Activated CD8-positive, alpha-beta T cell treated with anti-CD3 and anti-CD28 coated beads, Interleukin-2, amount 10 ng/mL, durations not matched to agents 7 days and 5 days (primary cell): Measurements from ENCODE around the gene TRIM6. TPM values are rescaled to one million over a fixed set of nuclear protein-coding genes. Genes with fewer than 3 reads are reported as not detected.
A peak's percentile ranks its signal among the peaks of the same experiment; 100 is the strongest.

ENCODE experiments used
- ATAC-seq: fragments of 150-1000 bp; cut with Tn5 transposase; one replicate; pipeline ENCODE4 v1.10.0; 2021; ENCODE audit warnings: moderate library complexity
- CTCF ChIA-PET: fragments of 350-600 bp; sonication (Branson Sonifier 250); formaldehyde crosslinking; loops from one replicate; lab custom pipeline; 2021; ENCODE audit warnings: antibody characterized with exemption; lab: Charles Lee
- POLR2A ChIA-PET: fragments of 350-600 bp; sonication (Branson Sonifier 250); formaldehyde crosslinking; loops from one replicate; lab custom pipeline; 2021; ENCODE audit warnings: antibody characterized with exemption; lab: Charles Lee
- DNase-seq: peaks from one replicate; pipeline ENCODE4 v3.0.0-alpha.2; 2020
- H3K27ac Mint-ChIP-seq: one replicate; pipeline ENCODE4 v1.8.0; 2021; ENCODE audit warnings: mild to moderate bottlenecking, mixed read lengths
- H3K27me3 Mint-ChIP-seq: one replicate; pipeline ENCODE4 v1.8.0; 2021; ENCODE audit warnings: low read depth, mixed read lengths
- H3K36me3 Mint-ChIP-seq: one replicate; pipeline ENCODE4 v1.8.0; 2021; ENCODE audit warnings: low read depth, mixed read lengths
- H3K4me1 Mint-ChIP-seq: one replicate; pipeline ENCODE4 v1.8.0; 2021; ENCODE audit warnings: low read depth, mixed read lengths
- H3K4me3 Mint-ChIP-seq: one replicate; pipeline ENCODE4 v1.8.0; 2021; ENCODE audit warnings: mild to moderate bottlenecking, mixed read lengths
- H3K9me3 Mint-ChIP-seq: one replicate; pipeline ENCODE4 v1.8.0; 2022; ENCODE audit warnings: mixed read lengths; ENCODE audit not compliant: insufficient read depth
- total RNA-seq, 2 experiments: library from RNA; stranded (reverse); gene quantifications; one replicate each; pipeline ENCODE4 v1.2.3, GENCODE V29; 2021

TRIM6 gene
- total RNA-seq, 2 experiments from 2014 or later, result 0.47 to 0.58 TPM

DNA sequence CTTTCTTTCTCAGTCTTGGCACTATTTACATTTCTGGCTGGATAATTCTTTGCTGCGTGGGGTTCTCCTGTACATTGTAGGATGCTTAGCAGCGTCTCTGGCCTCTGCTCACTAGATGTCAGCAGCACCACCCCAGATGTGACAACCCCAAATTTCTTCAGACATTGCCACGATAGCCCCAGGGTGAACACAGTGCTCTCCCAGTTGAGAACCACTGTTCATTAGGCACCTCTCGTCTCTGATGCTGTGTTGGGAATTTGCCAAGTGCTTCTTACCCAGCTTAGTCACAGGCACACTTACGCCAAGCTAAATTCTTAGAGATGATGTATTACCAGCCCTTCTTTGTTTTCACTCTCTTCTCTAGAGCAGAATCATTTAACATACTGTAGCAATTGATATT lies 9.4 kb downstream of the TRIM6 start:
- no peak overlapping the region for H3K27ac Mint-ChIP-seq
- ChIA-PET POLR2A (no interaction called here), CTCF (no interaction called here)

DNA sequence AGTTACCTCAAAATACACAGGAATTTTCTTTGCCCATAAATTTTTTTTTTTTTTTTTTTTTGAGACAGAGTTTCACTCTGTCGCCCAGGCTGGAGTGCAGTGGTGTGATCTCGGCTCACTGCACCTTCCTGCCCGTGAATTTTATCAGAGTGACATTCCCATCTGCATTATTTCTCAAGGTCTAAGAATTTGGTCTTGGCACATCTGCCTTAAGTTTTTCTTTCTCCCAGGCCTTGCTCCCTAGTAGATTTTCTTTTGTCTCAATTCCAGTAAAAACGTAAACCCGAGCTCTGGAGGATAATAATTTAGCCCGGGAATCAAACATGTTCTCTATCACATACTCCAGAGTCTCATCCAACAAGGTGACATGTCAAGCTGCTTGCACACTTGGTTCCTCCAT lies 12.4 kb downstream of the TRIM6 start:
- POLR2A ChIA-PET, result no interaction called here
- no peak for ATAC-seq
- CTCF ChIA-PET, result no interaction called here

More for the DNA sequence above, 9.4 kb downstream of the TRIM6 start:
- H3K27me3 Mint-ChIP-seq, result no peaks in the 10 kb centered on the region
- ATAC-seq, result no peak
- H3K4me3 Mint-ChIP-seq, result no peak overlapping the region
- no peak for DNase-seq
- H3K9me3 Mint-ChIP-seq, result no peaks in the 10 kb centered on the region
- H3K4me1 Mint-ChIP-seq, result peaks cover 5% of the 10 kb centered on the region
- H3K36me3 Mint-ChIP-seq, result no peaks in the 10 kb centered on the region

DNA sequence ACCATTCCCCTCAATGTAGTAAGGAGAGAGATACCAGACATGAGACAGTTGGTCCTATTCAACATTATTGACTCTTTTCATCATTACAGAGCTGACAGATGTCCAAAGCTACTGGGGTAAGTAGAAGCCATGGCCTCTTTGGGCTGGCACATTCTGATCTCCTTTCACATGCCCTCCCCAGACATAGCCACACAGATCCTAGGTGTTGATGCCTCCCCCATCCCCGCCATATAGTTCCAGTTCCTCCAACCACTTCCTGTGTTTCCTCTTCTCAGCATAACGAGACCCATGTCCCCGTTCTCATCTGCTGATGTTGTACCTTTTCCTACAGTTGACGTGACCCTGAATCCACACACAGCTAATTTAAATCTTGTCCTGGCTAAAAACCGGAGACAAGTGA lies 14.0 kb downstream of the TRIM6 start:
- POLR2A ChIA-PET, result no interaction called here
- DNase-seq, result no peak

More for the DNA sequence above, 12.4 kb downstream of the TRIM6 start:
- no peaks in the 10 kb centered on the region for H3K36me3 Mint-ChIP-seq
- H3K4me3 Mint-ChIP-seq, result no peak overlapping the region
- H3K9me3 Mint-ChIP-seq, result no peaks in the 10 kb centered on the region
- peaks cover 8% of the 10 kb centered on the region for H3K4me1 Mint-ChIP-seq
- no peaks in the 10 kb centered on the region for H3K27me3 Mint-ChIP-seq
- DNase-seq, result no peak
- no peak overlapping the region for H3K27ac Mint-ChIP-seq

DNA sequence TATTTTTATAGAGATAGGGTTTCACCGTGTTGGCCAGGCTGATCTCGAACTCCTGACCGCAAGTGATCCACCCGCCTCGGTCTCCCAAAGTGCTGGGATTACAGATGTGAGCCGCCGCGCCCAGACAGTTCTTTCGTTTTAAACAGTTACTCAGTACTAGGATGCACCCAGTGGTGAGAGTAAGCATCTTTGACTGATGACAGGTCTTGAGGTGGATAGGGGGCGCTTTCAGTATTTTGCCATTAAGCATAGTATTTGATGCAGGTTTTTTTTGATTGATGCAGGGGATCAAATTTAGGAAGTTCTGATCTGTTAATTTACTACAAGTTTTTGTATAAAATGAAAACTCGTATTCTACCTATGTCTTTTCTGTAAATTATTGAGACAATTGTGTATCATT lies 15.2 kb downstream of the TRIM6 start:
- Mint-ChIP-seq H3K36me3 (no peaks in the 10 kb centered on the region), H3K9me3 (no peaks in the 10 kb centered on the region), H3K27ac (no peak overlapping the region), H3K4me3 (no peak overlapping the region), H3K27me3 (no peaks in the 10 kb centered on the region), H3K4me1 (peaks cover 8% of the 10 kb centered on the region)
- ATAC-seq, result peak; percentile 53
- ChIA-PET POLR2A (no interaction called here), CTCF (interaction anchor here (3.3 kb wide), 1 partner anchor 11 kb away, joined by 14 read pairs; no protein-coding TSS in a partner anchor)
- no peak for DNase-seq

More for the DNA sequence above, 14.0 kb downstream of the TRIM6 start:
- H3K27ac Mint-ChIP-seq, result no peak overlapping the region
- H3K4me1 Mint-ChIP-seq, result peaks cover 8% of the 10 kb centered on the region
- ATAC-seq, result no peak
- H3K4me3 Mint-ChIP-seq, result no peak overlapping the region
- no peaks in the 10 kb centered on the region for H3K27me3 Mint-ChIP-seq
- H3K9me3 Mint-ChIP-seq, result no peaks in the 10 kb centered on the region
- CTCF ChIA-PET, result interaction anchor here (0.9 kb wide), 1 partner anchor 10 kb away, joined by 3 read pairs; no protein-coding TSS in a partner anchor
- H3K36me3 Mint-ChIP-seq, result no peaks in the 10 kb centered on the region

DNA sequence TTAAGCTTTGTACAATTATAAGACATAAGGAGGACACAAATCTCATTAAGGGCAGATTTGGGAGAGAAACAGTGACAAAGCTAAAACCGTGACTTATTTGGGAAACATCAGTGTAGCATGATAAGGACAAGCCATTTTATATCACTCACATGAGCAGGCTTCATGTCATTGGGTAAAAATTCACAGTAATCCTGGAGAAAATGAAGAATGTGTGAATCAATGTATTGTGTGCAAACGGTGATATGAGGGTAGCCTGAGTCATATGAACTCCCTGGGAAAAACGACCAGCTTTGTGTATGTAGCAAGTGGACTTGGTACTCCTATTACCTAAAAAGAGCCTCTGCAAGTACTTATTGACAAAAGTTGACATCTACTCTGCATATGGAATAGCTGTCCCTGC lies 22.4 kb downstream of the TRIM6 start:
- Mint-ChIP-seq H3K4me3 (no peak overlapping the region), H3K4me1 (peaks cover 8% of the 10 kb centered on the region), H3K36me3 (peaks cover 8% of the 10 kb centered on the region), H3K9me3 (no peaks in the 10 kb centered on the region), H3K27me3 (no peaks in the 10 kb centered on the region), H3K27ac (no peak overlapping the region)
- POLR2A ChIA-PET, result no interaction called here
- no peak for ATAC-seq
- CTCF ChIA-PET, result interaction anchor here (0.9 kb wide), 1 partner anchor 19 kb away, joined by 3 read pairs; no protein-coding TSS in a partner anchor
- no peak for DNase-seq

DNA sequence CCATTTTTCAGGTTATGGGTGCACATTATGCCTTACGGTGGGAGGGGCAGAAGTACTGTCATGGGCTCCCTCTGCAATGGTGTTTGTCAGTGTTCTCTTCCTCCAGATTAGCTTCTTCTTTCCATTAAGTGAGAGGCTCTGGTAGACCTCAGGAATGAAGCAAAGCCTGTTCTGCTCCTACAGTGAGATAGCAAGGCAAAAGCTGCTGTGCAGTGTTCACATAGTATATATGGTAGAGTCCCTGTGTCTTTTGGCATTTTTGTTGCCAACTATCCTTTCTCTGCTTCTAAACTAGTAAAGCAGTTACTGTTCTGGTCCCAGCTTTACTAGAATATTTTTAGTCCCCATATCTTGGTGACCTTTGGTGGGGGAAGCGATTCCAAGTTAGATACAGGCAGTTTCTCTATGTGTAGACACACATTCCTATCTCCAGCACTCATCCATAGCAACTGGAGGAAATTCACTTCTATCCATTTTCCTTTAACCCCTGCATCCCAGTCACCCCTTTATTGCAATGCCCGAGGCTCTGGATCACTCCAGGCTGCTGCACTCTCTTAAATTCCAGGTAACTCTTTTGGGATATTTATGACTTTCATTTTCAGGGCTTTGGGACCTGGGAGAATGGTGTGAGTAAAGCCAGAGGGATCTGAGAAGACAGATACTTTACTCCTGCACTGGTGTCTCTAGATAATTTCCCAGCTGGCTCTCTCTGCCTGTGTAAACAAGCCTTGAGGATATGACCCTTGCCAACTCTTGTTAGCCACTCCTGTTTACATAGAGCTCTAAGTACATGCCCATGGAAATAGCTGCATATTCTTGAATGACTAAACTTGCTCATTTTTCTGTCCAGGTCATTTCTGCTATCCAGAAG lies 24.4 kb downstream of the TRIM6 start:
- H3K9me3 Mint-ChIP-seq, result no peaks in the 10 kb centered on the region
- ChIA-PET POLR2A (interaction anchor here (0.7 to 1.4 kb wide), 2 partner anchors 69 to 75 kb away, joined by 4 to 5 read pairs; partner anchors contain the start of gene TRIM22), CTCF (interaction anchor here (1.9 kb wide), 1 partner anchor 69 kb away, joined by 4 read pairs; the partner anchor contains the start of gene TRIM22)
- DNase-seq, result no peak
- H3K27ac Mint-ChIP-seq, result no peak overlapping the region
- H3K27me3 Mint-ChIP-seq, result no peaks in the 10 kb centered on the region
- ATAC-seq, result no peak
- peaks cover 17% of the 10 kb centered on the region for H3K4me1 Mint-ChIP-seq
- H3K4me3 Mint-ChIP-seq, result no peak overlapping the region
- peaks cover 10% of the 10 kb centered on the region for H3K36me3 Mint-ChIP-seq

DNA sequence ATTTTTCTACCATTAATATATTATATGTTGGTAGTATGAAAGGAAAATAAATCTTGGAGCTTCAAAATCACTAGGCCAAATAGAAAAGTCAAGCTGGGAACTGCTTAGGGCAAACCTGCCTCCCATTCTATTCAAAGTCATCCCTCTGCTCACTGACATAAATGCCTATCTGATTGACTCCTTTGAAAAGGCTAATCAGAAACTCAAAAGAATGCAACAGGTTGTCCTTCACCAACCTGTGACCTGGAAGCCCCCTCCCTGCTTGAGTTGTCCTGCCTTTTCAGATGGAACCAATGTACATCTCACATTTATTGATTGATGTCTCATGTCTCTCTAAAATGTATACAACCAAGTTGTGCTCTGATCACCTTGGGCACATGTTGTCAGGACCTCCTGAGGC lies 25.1 kb downstream of the TRIM6 start:
- Mint-ChIP-seq H3K27ac (no peak overlapping the region), H3K36me3 (peaks cover 10% of the 10 kb centered on the region), H3K4me1 (peaks cover 23% of the 10 kb centered on the region), H3K27me3 (no peaks in the 10 kb centered on the region), H3K9me3 (no peaks in the 10 kb centered on the region), H3K4me3 (no peak overlapping the region)
- ChIA-PET CTCF (interaction anchor here (1.6 to 1.9 kb wide), 2 partner anchors 8 to 68 kb away, joined by 3 to 4 read pairs; partner anchors contain the start of gene TRIM22), POLR2A (no interaction called here)
- DNase-seq (no peak), ATAC-seq (no peak)

DNA sequence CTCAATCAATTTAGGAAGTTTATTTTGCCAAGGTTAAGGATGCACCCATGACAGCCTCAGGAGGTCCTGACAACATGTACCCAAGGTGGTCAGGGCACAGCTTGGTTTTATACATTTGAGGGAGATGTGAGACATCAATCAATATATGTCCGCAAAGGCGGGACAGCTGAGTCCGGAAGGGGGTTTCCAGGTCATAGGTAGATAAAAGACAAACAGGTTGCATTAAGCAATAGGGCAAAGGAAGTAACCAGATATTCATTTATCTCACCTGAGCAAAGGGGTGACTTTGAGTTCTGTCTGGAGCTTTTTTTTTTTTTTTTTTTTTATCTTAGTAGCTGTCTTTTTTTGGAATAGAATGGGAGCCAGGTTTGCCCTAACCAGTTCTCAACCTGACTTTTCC lies 26.4 kb downstream of the TRIM6 start:
- no peaks in the 10 kb centered on the region for H3K27me3 Mint-ChIP-seq
- peak overlapping the region; percentile 24 for H3K27ac Mint-ChIP-seq
- peaks cover 34% of the 10 kb centered on the region for H3K4me1 Mint-ChIP-seq
- no peak for ATAC-seq
- DNase-seq, result no peak
- no peaks in the 10 kb centered on the region for H3K9me3 Mint-ChIP-seq
- POLR2A ChIA-PET, result no interaction called here
- peaks cover 17% of the 10 kb centered on the region for H3K36me3 Mint-ChIP-seq
- H3K4me3 Mint-ChIP-seq, result peak overlapping the region; percentile 7
- CTCF ChIA-PET, result interaction anchor here (1.2 to 1.9 kb wide), 3 partner anchors 9 to 67 kb away, joined by 3 to 5 read pairs (median 4); partner anchors contain the start of genes TRIM22 and TRIM5

DNA sequence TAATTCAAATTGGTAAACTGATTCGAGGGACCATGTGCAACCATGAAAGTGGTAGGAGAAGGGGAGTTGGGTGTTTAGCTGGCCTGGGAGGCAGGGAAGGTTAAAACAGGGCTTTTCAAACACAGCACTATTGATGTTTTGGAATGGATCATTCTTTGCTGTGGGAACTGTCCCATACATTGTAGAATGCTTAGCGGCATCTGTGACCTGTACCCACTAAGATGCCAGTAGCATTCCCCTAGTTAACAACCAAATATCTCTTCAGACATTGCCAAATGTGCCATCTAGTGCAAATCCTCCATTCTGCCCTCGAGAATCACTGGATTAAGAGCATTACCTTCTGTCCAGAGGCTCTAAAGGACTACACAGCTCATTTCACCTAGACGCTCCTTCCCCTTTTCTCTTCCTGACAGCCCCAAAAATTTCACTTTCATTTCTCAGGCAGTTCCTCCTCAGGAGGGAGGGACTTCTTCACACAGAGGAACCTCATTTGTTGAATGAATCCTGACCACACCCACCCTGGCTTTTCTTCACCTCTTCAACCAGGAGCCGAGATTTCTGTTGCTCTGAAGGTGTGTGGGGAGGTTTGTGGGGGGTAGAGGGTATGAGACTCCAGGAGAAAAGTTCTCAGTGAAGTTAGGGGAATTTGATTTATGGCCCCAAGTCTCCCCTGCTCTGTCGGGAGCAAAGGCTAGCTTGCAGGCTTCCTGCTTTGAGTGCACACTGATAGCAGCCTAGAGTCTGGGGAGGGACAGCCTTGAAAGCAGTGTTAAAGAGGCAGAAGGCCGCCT lies 28.2 kb downstream of the TRIM6 start, which contains the start of gene TRIM34:
Gene TRIM34 (plus strand): TSS at position 513 of the 791 bp plus-strand sequence. CDS start 7,331 bp downstream, outside the sequence.
- ChIA-PET POLR2A (interaction anchor here (0.6 to 2.1 kb wide), 7 partner anchors 10 to 95 kb away, joined by 3 to 36 read pairs (median 4); partner anchors contain the start of genes TRIM22 and TRIM5), CTCF (interaction anchor here (0.6 to 1.7 kb wide), 5 partner anchors 12 to 87 kb away, joined by 3 to 9 read pairs (median 5); partner anchors contain the start of genes TRIM22 and TRIM5)
- peak; percentile 98 for ATAC-seq
- no peaks in the 10 kb centered on the region for H3K27me3 Mint-ChIP-seq
- peak within 1 kb of the TSS; percentile 92 for H3K27ac Mint-ChIP-seq
- DNase-seq, result peak; percentile 83
- H3K4me1 Mint-ChIP-seq, result peaks cover 51% of the 10 kb centered on the region
- H3K4me3 Mint-ChIP-seq, result peak within 1 kb of the TSS; percentile 86
- H3K9me3 Mint-ChIP-seq, result no peaks in the 10 kb centered on the region
- peaks cover 25% of the 10 kb centered on the region for H3K36me3 Mint-ChIP-seq

DNA sequence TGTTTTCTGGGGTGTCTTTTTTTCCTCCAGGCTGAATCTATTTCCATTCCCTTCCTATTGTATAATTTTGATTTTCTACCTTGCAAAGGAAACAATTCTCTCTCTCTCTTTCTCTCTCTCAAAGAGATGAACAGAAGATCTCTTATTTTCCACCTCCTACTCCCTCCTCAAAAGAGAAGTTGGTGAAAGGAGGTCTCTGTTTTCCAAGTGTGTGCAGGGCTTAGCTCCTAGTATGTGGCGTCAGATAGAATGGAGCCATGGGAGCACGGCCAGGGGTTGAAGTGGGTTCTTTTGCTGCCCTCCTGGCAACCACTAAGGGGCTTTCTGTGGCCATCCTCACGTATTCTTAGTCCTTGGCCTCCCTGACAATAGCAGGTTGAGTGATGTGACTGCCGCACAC lies 28.8 kb downstream of the TRIM6 start:
- peaks cover 27% of the 10 kb centered on the region for H3K36me3 Mint-ChIP-seq
- ChIA-PET POLR2A (interaction anchor here (1.1 to 2.1 kb wide), 3 partner anchors 27 to 65 kb away, joined by 4 to 36 read pairs (median 24); partner anchors contain the start of genes TRIM22 and TRIM5), CTCF (interaction anchor here (1.3 to 1.7 kb wide), 3 partner anchors 11 to 87 kb away, joined by 3 to 9 read pairs (median 5); partner anchors contain the start of gene TRIM22)
- no peaks in the 10 kb centered on the region for H3K27me3 Mint-ChIP-seq
- H3K4me3 Mint-ChIP-seq, result peak overlapping the region; percentile 86
- peak overlapping the region; percentile 92 for H3K27ac Mint-ChIP-seq
- DNase-seq (no peak), ATAC-seq (peak; percentile 3)
- no peaks in the 10 kb centered on the region for H3K9me3 Mint-ChIP-seq
- peaks cover 53% of the 10 kb centered on the region for H3K4me1 Mint-ChIP-seq

DNA sequence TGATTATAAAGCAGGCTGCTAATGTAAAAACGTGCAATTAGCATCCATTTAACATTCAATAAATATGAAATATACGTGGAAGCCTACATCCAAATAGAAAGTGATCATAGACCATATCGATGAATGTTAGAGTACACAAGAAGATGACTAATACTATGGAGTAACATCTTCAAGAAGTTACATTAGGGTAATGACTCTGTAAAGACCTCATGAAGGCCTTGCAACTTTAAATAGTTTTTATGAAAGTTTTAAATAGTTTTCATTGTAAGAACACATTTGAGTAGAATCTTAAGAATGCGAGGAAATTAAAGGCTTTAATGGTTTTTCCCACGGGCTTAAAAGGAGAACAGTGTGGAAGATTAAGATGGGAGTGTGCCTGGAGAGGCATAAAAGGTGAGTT lies 29.8 kb downstream of the TRIM6 start:
- peak overlapping the region; percentile 86 for H3K4me3 Mint-ChIP-seq
- peaks cover 56% of the 10 kb centered on the region for H3K4me1 Mint-ChIP-seq

More for the DNA sequence above, 29.8 kb downstream of the TRIM6 start:
- ATAC-seq (no peak), DNase-seq (no peak)
- POLR2A ChIA-PET, result interaction anchor here (2.9 kb wide), 1 partner anchor 64 kb away, joined by 24 read pairs; the partner anchor contains the start of gene TRIM22
- no peaks in the 10 kb centered on the region for H3K27me3 Mint-ChIP-seq
- H3K27ac Mint-ChIP-seq, result peak overlapping the region; percentile 92
- H3K9me3 Mint-ChIP-seq, result no peaks in the 10 kb centered on the region
- H3K36me3 Mint-ChIP-seq, result peaks cover 25% of the 10 kb centered on the region
- CTCF ChIA-PET, result no interaction called here
